CD4-positive, alpha-beta T cell treated with Interferon alpha-2 for 1 hour (primary cell): ENCODE data around the gene NOX4.

Experiments
- DNase-seq, 2 donors: peaks; one replicate each; pipeline ENCODE4 v3.0.0-alpha.2; 2020 to 2022

The NOX4 gene

GRCh38 chr11:89490981-89491690 lies at the start of gene NOX4:
Gene NOX4, minus strand, starts transcription at chr11:89491375. Its CDS starts 129 bp downstream, at chr11:89491246.
- DNase-seq, result no peak

- DNase-seq, result no peak
Observed at GRCh38 chr11:89540826-89541225, 49.7 kb upstream of the NOX4 start.

- DNase-seq, result no peak
Observed at GRCh38 chr11:89537936-89538335, 46.8 kb upstream of the NOX4 start.

GRCh38 chr11:89536926-89537325 lies 45.8 kb upstream of the NOX4 start:
- DNase-seq, result no peak

GRCh38 chr11:89535221-89535620 lies 44.0 kb upstream of the NOX4 start:
- DNase-seq, result no peak

- DNase-seq, result no peak
Observed at GRCh38 chr11:89529626-89530380, 38.6 kb upstream of the NOX4 start.

- no peak for DNase-seq
Observed at GRCh38 chr11:89521792-89522191, 30.6 kb upstream of the NOX4 start.

- no peak for DNase-seq
Observed at GRCh38 chr11:89521294-89521693, 30.1 kb upstream of the NOX4 start.

- no peak for DNase-seq
Observed at GRCh38 chr11:89516496-89516895, 25.3 kb upstream of the NOX4 start.

GRCh38 chr11:89508544-89508943 lies 17.4 kb upstream of the NOX4 start:
- DNase-seq, result no peak

GRCh38 chr11:89504270-89504669 lies 13.1 kb upstream of the NOX4 start:
- DNase-seq, result no peak

- no peak for DNase-seq
Observed at GRCh38 chr11:89503422-89503821, 12.2 kb upstream of the NOX4 start.

GRCh38 chr11:89502301-89502700 lies 11.1 kb upstream of the NOX4 start:
- DNase-seq, result no peak

- no peak for DNase-seq
Observed at GRCh38 chr11:89500336-89500735, 9.2 kb upstream of the NOX4 start.

GRCh38 chr11:89498845-89499448 lies 7.8 kb upstream of the NOX4 start:
- DNase-seq, result no peak

- DNase-seq, result no peak
Observed at GRCh38 chr11:89495951-89496350, 4.8 kb upstream of the NOX4 start.

GRCh38 chr11:89493431-89493830 lies 2.3 kb upstream of the NOX4 start:
- DNase-seq, result no peak

GRCh38 chr11:89490602-89490980 lies 584 bp downstream of the NOX4 start:
- no peak for DNase-seq

GRCh38 chr11:89489930-89490329 lies 1.2 kb downstream of the NOX4 start:
- DNase-seq, result no peak

- DNase-seq, result no peak
Observed at GRCh38 chr11:89487016-89487415, 4.2 kb downstream of the NOX4 start.

GRCh38 chr11:89484896-89485295 lies 6.3 kb downstream of the NOX4 start:
- no peak for DNase-seq

GRCh38 chr11:89477175-89477574 lies 14.0 kb downstream of the NOX4 start:
- DNase-seq, result no peak

GRCh38 chr11:89463266-89463780 lies 27.9 kb downstream of the NOX4 start:
- no peak for DNase-seq

- no peak for DNase-seq
Observed at GRCh38 chr11:89458716-89459115, 32.5 kb downstream of the NOX4 start.
